Measurements from ENCODE around the gene GPR22.

GPR22 gene

GRCh38 chr7:107480932-107481331 lies 11.1 kb downstream of the GPR22 start:
- DNase-seq = no peak

- no peak for DNase-seq
These were observed 12.7 kb downstream of the GPR22 start for GRCh38 chr7:107482571-107482970.

DNA sequence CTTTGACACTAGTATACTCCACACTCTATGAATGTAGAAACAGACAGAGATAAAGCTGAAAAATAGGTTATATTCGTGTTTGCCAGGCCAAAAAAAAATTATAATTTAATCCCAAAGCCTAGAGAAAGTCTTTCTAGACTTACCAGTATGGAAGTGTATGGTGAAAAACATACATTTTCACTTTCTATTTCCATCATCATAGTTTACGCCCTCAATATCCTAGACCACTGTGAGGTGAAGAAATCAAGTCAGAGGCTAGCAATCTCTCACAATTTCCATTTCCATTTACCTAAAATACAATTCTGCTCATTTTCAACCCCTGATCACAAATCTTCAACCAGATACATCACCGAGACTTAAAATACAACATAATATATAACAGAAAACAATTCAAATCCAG lies 16.2 kb downstream of the GPR22 start:
- DNase-seq = no peak

DNA sequence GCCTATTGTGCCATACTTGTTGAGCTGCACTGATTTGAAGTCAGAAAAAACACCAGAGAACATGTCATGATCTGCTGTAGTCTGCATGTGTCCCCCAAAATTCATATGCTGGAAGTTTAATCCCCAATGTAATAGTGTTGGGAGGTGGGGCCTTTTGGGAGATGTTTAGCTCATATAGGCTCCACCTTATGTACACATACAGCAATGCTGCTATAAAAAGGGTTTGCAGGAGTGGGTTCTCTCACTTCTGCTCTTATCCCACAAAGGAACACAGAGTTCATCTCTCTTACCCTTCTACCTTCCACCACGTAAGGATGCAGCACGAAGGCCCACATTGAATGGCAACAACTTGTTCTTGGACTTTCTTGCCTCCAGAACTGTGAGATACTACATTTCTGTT lies 23.0 kb downstream of the GPR22 start:
- no peak for DNase-seq

DNA sequence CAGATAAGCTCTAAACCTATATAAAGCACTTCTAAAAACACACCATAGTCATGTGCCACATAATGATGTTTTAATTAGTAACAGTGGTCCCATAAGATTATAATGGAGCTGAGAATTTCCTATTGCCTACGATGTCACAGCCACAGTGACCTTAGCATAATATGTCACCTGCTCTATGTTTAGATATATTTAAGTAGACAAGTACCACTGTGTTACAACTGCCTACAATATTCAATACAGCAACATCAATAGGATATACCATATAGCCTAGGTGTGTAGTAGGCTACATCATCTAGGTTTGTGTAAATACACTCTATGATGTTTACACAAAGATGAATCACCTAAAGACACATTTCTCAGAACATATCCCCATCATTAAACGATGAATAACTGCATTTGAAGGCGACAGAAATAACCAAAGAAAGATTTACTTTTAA lies 24.5 kb downstream of the GPR22 start:
- DNase-seq = no peak

DNA sequence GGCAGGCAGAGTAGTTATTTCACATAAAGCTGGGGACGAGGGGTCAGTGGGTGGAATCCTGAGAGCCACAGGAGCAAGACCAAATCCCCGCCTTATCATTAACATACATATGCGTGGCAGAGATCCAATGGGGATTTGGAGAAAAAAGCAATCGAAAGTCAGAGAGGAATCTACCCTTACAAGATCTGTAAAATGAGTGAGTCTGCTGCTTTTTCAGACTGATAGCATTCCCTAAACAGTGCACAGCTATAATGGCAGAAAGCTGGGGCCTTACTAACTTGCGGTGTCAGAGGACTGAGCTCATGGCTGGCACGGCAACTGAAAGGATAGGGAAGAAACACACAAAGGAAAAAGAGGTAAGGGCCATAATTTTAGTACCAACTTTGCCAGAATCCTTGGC lies 25.0 kb downstream of the GPR22 start:
- no peak for DNase-seq

DNA sequence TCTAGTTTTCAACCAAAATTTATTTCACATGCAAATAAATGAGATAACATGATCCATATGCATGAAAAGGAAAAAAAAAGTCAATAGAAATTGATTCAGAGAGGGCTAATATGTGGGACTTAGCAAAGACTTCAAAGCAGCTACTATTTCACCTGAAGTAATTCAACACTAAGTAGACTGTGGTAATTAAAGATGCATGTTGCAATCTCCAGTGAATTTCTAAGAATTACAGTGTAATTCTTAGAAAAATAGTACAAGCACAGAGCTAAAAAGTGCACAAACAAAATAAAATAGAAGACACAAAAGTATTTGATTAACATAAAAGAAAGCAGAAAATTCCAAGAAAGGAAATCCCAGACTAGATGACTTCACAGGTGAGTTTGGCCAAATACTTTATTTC lies 25.7 kb downstream of the GPR22 start:
- no peak for DNase-seq

DNA sequence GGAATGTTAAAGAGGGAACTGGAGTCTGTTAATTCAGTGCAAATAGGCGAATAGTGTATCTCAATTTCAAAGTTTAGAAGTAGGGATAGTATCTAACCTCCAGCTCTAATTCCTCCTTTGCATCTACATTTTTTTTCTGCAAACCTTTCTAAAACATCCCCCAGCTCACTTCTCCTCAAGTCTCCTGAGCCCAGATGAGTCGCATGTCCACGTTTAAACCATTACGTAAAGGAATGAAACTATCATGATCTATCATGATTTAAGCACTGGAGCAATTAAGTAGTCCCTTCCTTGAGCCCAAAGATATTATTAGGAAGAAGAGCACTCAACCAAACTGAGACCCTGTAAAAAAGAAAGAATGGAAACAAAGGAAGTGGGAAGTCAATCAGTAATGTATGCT lies 29.9 kb downstream of the GPR22 start:
- DNase-seq = no peak

DNA sequence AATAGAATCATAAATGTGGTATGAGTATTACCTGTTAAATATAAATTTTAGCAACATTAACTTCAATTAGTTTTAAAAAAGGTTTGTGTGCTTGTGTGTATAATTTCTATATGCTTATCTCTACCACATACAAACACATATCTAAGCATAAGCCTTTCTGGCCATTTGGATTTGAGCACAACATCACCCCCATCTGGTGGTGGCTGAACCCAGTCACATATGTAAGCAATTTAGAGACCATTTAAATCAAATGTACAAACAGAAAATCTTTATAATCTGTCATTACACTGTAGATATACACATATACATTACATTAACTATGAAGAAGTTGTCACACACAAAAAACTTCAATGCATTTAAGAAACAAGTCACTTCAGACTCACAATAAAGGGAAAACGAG lies 31.7 kb downstream of the GPR22 start:
- DNase-seq = peak in 1 of 2 donors; percentile 24

DNA sequence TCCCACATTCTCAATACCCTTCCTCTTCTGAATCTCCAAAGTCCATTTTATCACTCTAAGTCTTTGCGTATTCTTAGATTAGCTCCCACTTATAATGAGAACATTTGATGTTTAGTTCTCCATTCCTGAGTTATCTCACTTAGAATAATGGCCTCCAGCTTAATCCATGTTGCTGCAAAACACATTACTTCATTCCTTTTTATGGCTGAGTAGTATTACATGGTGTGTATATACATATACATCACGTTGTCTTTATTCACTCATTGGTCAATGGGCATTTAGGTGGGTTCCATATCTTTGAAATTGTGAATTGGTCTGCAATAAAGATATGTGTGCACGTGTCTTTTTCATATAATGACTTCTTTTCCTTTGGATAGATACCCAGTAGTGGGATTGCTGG lies 32.3 kb downstream of the GPR22 start:
- no peak for DNase-seq

GRCh38 chr7:107502797-107503196 lies 32.9 kb downstream of the GPR22 start:
- no peak for DNase-seq

GRCh38 chr7:107503687-107504086 lies 33.8 kb downstream of the GPR22 start:
- no peak for DNase-seq

DNA sequence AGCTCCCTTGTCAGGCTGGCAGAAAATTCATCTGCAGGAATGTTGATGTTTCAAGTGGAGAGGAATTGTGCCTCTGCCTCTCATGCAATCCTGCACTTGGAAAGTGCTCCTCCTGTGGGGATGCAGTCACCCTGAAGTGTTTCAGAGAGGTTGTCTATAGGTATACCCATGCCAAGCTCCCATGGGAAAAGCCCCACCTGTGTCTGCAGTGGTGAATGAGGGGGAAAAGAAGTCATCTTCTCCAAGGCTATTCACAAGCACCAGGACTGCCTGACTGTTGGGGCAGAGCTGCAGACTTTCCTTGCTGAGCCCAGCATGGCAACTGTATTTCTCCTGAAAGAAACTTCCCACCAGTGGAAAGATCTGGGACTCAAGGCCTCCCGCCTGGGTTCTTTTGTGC lies 35.5 kb downstream of the GPR22 start:
- DNase-seq = no peak

DNA sequence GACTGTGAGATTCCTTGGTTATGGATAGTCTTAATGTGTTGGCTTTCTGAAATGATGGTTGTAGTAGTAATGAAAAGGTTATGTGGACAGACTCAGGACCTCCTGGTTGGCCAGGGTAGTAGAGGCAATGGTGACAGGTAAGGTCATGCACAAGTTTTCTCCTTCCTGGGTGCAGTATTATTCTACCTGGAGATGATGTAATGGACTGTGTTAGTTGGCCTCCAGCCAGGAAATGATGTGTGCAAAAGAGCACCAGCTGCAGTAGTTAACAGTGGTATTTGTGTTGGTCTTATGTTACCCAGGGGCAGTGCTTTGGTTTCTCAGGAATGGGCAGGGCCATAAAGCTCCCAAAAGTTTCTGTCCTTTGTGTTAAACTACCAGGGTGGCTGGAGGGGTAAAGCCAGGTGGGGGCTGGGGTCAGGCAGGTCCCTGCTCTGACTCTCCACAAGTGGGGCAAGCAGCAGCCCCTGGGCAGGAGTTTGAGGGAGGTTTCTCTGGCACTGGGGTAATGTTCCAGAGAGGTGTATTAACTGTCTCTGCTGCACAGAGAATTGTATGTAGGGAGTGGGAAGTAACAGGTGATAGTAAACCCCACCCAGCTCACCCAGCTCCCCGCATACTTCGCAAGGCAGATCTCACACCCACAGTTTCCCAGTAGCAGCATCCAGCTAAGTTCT lies 36.3 kb downstream of the GPR22 start:
- DNase-seq = peak in 1 of 2 donors; percentile 19

- DNase-seq = no peak
These were observed 37.0 kb downstream of the GPR22 start for GRCh38 chr7:107506674-107507339.

Measured in activated CD4-positive, alpha-beta T cell treated with anti-CD3 and anti-CD28 coated beads for 4 hours (primary cell).